DND-41 (cell line): ENCODE data around the gene AP1M2.

Source experiments
- EZH2 ChIP-seq: IDR thresholded peaks from 3 replicates; pipeline ENCODE4 v1.6.1; 2012; ENCODE audit warnings: borderline replicate concordance, low read depth, mild to moderate bottlenecking, moderate library complexity, low read length, inconsistent platforms; ENCODE audit not compliant: severe bottlenecking
- TF ChIP-seq, protein P1 (sequence below): IDR thresholded peaks from 2 replicates; pipeline ENCODE4 v1.5.1; 2012; ENCODE audit warnings: borderline replicate concordance, low read length, moderate library complexity, mild to moderate bottlenecking; ENCODE audit not compliant: poor library complexity, severe bottlenecking; ENCODE audit errors: extremely low read depth

DNA sequence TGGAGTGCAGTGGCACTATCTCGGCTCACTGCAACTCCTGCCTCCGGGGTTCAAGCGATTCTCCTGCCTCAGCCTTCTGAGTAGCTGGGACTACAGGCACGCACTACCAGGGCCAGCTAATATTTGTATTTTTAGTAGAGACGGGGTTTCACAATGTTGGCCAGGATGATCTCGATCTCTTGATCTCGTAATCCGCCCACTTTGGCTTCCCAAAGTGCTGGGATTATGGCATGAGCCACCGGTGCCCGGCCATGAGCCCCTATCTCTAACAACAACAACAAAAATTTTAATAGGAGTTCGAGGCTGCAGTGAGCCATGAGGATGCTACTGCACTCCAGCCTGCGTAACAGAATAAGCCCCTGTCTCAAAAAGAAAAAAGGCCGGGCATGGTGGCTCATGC lies 5.0 kb downstream of the AP1M2 start:
- no peak for TF ChIP-seq EZH2
- TF ChIP-seq, protein P1, sequence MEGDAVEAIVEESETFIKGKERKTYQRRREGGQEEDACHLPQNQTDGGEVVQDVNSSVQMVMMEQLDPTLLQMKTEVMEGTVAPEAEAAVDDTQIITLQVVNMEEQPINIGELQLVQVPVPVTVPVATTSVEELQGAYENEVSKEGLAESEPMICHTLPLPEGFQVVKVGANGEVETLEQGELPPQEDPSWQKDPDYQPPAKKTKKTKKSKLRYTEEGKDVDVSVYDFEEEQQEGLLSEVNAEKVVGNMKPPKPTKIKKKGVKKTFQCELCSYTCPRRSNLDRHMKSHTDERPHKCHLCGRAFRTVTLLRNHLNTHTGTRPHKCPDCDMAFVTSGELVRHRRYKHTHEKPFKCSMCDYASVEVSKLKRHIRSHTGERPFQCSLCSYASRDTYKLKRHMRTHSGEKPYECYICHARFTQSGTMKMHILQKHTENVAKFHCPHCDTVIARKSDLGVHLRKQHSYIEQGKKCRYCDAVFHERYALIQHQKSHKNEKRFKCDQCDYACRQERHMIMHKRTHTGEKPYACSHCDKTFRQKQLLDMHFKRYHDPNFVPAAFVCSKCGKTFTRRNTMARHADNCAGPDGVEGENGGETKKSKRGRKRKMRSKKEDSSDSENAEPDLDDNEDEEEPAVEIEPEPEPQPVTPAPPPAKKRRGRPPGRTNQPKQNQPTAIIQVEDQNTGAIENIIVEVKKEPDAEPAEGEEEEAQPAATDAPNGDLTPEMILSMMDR, result no peak
